Stimulated activated CD8-positive, alpha-beta memory T cell treated with anti-CD3 and anti-CD28 coated beads, Interleukin-15, amount 100 ng/mL, for 4 hours (primary cell): ENCODE measurements around the gene EGFL8.
A peak's percentile ranks its signal among the peaks of the same experiment; 100 is the strongest.
"Not testable (repeated sequence)": the region's sequence is repeated elsewhere in the genome, so short reads cannot be mapped to it uniquely, and the experiment has no call there.

ENCODE experiments used
- DNase-seq, 2 donors: peaks; one replicate each; pipeline ENCODE4 v3.0.0-alpha.2; 2020; ENCODE audit warnings: low read depth in 2 of 2

EGFL8 gene

DNA sequence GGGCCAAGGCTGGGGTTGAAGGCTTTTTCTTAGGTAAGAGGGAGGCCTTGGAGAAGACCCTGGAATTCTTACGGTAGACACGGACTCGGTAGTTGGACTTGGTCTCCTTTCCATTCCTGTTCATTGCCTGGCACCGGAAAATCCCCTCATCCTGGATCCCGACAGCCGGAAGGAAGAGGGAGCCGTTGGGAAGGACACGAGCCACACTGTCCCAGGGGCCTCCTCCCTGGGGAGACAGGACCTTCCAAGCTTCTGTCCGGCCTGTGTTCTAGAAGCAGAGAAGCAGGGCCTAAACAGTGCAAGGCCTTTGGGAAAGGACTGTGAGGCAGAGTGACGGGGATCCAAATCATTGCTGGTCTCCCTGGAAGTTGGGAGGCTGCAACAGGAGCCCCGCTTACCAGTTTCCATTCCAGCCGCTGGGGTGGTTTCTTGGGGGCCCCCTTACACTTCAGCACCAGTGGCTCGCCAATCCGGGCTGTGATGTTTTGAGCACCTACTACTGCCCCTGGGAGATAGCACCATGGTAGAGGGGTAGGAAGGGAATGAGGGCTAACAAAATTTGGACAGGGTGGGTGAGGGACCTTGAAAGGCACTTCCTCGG lies 19.2 kb downstream of the EGFL8 start:
- no peak for DNase-seq

DNA sequence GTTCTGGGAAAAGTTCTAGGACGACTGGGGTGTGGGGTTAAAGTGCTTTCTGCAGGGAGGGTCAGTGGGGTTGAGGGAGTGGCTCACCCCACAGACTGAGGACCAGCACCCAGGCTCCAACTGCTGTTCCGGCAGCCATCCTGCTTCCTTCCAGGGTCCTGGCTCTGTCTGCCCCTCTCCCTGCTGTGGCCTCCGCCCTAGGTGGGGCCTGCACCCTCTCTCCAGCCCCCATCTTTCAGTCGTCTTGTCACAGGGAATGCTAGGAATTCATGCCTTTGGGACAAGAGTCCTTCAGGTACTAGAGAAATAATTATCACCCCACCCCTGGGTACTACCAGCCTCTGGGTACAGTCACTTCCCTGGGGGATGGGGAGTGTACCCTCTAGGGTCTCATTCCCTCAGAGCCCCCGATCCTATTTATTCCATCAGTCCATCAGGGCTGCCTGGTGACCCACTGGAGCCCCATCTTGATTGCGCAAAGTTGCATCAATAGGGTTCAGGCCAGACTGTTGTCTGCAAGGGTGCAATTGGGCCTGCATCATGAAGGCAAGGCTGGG lies 19.8 kb downstream of the EGFL8 start, which contains the start of gene AGER:
AGER (minus strand) TSS at position 170 of the 557 bp plus-strand sequence; CDS start at position 139, 31 bp downstream.
- no peak for DNase-seq

DNA sequence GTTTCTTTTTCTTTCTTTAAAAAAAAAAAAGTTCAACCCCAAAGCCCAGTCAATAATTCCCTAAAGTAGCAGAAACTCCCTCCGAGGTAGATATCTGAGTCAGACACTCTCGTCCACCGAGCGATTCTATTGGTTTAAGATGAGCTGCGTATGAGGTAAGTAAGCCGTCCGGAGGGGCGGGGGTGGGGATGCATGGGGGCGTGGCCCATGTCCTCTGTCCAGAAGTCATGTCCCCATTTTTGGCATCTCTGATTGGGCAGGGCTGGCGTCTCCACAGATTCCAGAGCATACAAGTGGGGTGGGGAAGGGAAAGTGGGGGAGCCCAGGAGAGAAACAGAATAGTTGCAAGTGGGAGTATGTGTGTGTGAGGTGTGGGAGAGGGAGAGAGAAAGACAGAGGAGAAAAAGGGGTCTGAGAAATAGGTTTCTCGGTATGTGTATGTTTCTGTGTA lies 21.3 kb downstream of the EGFL8 start:
- not testable (repeated sequence) for DNase-seq

DNA sequence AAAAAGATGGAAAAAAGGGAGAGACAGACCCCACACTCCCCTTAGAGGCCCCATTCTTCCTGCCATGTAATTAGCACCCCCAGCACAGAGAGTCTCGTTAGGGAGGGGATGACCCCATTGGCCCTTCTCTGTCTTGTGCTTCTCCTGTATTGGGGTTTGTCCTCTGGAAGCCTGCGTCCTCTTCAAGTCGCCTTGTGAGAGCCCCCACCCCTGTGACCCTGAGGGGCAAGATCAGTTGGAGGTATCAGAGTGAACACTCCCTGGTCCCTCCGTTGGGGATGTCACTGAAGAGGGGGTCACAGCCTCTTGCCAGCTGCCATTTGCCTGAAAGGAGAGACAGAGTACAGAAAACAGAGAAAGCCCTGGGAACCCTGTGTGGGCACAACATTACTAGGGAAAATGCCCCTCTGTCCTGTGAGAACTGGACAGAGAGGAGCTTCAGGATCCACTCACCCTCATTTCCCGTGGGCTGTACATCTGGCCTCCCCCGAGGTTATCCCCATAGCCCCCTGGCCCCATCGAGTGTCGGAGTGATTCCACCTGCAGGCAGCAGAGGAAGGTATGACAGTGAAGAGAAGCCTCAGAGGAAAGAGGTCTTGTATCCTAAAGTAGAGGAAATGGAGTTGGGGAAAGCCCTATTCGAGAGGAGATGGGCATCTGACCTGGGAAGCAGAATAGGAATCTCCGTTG lies 21.9 kb downstream of the EGFL8 start:
- not testable (repeated sequence) for DNase-seq

DNA sequence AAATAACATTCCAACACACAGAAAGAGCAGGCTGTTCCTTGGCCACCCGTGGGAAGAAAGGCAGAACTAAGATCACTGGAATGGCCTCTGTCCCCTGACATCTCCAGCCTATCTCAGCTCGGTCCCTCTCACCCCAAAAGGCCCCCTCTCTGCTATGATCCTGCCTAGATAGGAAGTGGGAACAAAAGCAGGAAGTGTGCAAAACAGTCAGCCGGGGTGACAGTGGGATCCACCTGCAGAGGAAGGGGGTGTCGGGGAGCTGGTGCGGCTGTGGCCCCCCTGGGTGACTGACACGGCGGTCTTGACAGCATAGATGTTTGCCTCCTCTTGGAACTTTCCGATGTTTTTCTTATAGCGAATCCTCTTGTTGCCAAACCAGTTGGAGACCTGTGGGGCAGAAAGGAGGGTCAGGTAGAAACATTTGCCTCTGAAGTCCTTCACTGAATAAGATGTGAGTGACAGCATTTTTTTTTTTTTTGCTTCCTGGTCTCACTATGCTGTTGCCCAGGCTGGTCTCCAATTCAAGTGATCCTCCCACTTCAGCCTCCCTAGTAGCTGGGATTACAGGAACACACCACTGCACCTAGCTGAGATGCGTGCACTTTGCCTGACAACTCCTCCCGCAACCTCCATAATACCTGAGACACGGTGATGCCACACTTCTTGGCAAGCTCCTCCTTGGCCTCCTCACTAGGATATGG lies 22.8 kb downstream of the EGFL8 start:
- no peak for DNase-seq

DNA sequence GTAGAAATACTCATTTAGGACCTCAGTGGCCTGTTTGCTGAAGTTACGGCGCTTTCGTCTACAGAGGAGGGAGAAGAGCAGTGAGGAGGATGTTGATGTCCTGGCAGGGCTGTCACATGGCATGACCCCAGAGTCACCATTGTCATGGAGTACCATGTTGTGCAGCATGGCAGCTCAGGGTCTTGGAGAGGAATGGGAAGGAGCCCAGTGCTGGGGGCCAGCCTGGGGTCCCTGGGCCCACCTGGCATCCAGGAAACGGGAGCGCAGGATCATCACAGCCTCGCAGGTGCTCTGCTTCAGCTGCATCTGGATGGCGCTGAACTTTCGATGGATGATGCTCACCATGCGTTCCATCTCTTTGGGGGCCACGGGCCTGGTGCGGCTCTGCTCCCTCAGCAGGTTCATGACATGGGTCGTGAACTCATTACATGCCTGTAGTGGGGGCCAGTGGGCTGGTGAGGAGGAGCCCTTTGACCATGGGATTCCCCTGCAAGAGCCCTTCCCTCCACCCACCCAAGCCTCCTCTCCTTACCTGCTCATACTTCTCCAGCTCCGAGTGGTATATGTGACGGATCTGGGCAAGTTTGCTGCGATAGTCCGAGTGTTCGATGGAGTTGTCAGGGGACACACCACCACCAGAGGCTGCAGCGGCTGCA lies 23.5 kb downstream of the EGFL8 start:
- not testable (repeated sequence) for DNase-seq

DNA sequence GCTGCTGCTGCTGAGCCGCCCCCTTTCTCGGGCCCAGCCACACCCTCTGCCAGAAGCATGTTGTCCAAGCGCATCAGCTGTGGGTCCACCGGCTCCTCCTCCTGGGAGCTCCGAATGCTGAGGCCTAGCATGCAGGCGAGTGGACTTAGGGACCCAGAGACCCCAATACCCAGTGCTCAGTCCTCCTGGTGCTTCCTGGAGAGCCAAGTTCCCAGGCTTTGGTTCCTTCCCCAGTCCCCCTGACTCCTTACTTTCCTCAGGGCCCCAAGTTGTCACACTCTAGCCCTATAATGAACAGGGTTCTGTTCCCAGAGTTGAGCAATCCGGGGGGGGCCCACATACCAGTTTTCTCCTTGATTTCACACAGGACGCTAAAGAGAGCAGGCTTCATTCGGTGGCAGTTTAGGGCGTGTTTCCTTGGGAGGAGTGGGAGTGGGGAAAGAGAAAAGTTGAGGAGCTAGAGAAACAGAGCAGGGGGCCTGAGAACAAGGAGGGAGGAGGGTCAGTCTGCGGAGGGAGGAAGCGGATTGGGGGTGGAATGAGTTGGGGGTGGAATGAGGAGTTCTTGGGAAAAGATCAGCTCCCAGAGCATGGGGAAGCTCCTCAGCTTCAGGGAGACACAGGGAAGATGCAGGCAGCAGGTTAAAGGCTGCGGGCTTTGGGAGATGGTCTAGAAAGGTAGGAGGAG lies 24.1 kb downstream of the EGFL8 start:
- DNase-seq, result no peak

DNA sequence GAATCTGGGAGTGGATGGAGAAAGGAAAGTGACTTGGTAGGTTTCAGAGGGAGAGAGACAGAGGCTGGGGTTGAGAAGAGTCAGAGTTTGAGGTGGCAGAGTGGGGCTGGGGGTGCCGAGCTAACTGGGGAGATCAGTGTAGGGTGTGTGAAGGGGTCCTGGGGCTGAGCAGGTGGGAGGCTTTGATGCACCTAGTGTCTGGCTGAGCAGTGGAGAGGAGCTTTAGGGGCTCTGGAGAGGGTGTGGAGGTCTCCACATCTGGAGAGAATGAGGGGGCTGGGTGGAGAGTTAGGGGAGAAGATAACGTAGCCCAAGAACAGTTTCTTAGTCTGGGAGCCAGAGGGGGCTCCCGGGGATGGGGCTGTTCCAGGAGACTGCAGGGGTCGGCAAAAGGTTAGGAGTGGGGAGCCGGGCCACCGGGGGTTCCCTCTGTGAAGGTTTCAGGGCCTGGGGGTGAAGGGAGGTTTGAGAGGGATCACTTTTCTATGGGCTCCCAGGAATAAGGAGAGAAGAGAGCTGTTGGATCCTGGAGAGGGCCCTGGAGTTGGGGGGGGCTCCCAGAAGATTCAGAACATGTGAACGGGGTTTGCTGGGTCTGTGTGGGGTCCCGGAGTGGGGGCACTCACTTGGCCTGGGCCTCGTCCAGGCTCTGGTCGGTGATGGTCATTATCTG lies 24.8 kb downstream of the EGFL8 start:
- DNase-seq, result no peak

DNA sequence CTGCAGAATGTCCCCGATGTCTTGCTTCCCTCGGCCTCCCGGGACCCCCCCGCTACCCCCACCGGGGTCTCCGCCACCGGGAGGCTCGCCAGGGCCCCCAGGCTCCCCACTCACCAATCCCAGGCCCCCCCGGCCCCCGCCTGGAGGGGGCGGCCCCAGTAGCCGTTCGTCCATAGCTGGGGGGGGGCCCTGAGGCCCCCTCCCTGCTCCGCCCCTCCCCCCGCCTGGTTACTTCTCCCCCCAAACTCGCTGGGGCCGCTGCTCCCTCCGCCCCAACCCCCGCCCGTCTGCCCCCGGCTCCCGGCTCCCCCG lies 25.3 kb downstream of the EGFL8 start:
- DNase-seq, result no peak

DNA sequence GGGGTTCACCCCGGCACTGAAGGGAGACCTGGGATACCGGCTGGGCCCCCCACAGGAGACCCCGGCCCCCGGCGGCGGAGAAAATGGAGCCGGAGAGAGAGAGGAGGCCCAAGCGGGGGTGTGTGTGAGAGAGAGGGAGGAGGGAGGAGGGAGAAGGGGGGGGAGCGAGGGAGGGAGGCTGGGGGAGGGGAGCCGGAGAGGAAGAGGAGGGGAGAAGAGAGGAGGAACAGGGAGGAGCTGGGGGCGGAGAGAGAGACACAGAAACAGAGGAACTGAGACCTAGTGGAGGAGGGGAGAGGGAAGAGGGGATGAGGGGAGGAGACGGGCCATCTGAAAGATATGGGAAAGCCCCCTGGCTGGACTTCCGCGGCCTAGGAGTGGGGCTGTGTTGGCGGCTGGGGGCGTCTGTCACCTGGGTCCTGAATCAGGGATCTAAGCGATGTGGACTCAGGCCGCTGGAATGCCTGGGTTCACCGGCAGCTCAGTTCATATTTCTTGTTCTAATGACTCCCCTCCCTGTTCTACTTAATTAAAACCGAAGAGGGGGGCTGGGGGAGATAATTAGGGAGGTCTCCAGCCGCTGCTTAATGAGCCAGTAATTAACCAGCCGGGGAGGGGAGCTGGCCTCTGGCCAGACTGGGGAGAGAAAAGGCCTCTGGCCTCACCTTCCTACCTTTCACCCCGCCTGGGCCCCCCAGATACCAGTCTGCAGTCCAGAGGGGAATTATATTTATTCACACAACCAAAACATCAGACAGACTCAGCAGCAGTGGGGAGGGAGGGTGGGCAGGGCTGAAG lies 25.9 kb downstream of the EGFL8 start, which contains the start of gene PBX2:
PBX2 (minus strand) TSS at position 149 of the 798 bp plus-strand sequence. CDS start 287 bp downstream, outside the sequence.
- DNase-seq, result peak; percentile 64 to 75

DNA sequence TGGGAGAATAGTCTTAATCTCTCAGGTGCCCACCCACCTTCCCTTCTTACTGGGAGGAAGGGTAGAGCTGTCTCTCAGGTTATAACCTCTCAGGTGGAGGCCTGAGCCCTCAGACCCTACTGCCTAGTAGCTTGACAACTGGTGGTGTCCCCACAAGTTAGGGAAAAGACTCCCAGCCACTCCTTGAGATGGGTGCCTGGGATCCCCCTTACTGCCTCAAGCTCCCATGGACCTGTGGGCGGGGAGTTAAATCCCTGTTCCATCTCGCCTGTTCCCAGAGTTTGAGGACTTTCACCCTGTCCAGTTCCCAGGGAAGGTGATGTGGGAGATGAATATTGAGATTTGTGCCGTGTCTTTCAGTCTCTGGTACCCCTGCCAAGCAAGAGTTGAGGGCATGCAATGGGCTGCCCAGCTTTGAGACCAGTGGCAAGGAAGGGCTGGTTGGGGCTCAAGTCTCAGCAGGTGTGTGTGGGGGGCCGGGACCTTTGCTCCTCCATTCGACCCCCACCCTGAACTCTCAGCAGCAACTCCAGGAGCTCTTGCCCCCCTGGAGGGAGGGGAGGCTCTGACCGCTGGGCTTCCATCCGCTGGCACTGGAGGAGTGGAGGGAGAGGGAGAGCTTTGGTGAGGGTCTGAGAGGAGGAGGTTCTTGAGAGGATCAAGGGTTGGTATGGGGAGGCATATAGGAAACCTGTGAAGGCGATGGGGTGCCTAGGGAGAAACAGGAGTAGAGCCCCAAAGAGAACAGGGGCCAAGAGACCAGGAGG lies 26.7 kb downstream of the EGFL8 start:
- no peak for DNase-seq

DNA sequence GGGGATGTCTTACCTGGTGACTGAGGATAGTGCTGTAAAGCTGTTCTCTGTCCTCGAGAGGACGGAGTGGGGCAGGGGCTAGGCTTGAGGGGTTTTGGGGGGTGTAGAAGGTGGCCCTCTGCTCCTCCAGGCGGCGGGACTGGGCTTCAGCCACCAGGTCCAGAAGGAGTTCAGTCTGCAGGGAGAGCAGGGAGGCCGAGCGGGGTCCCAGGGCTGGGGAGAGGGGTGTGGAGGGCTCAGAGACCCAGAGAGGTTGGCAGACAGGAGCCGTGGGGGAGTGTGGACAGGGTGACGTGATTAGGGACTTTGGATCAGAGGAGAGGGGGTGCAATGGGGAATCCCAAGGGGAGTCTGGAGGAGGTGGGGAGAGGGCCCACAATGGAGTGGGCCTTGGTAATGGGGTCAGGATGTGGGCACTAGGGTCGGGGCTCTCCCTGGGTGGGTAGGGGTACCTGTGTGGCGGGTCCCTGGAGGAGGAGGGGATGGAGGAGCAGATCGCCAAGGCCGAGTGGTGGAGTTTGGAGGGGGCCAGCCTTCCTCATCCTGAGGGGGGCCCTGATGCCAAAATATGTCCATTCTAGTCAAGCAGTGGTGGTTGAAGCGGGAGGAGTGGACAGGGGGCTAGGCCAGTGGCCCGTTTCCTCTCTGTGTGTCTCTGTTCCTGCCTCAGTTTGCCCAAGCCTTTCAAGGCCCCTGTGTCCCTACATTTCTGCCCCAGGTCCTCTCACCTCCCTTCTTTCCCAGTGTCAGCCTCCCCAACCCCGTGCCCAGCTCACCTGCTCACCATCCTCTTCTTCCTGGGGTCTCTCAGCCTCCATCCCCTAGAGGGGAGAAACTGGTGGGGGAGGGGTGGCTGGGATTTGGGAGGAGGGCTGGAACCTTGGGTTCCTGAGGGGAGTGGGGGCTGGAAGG lies 27.6 kb downstream of the EGFL8 start:
- no peak for DNase-seq

DNA sequence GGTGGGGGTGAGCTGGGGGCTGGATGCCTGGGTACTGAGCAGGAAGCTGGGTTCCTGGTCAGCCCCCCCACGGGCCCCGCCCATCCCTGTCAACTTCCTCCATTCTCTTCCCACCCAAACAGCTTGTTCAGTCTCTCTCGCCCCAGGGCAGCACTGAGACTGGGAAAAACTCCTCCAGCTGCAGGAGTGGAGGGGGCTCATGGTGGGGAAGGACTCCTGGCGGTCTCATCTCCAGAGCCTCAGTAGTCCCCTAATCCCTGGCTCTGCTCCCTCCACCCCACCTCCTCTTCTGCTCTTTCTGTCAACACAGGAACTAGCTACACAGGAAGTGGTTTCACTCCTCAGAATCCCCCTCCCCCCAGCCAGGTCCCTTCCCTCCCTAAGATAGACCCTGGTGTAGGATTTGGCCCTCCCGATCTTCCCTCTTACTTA lies 28.2 kb downstream of the EGFL8 start, which contains the start of gene GPSM3:
GPSM3 (minus strand) TSS at position 36 of the 432 bp plus-strand sequence. CDS start 130 bp downstream, outside the sequence.
- no peak for DNase-seq

DNA sequence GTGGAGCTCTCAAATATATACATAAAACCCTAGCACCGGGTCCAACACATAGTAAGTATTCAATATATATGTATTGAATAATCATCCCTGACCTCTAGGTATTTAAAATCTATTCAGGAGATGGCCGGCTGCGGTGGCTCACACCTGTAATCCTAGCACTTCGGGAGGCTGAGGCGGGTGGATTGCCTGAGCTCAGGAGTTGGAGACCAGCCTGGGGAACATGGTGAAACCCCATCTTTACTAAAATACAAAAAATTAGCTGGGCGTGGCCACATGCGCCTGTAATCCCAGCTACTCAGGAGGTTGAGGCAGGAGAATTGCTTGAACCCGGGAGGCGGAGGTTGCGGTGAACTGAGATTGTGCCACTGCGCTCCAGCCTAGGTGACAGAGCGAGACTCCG lies 28.7 kb downstream of the EGFL8 start:
- not testable (repeated sequence) for DNase-seq

DNA sequence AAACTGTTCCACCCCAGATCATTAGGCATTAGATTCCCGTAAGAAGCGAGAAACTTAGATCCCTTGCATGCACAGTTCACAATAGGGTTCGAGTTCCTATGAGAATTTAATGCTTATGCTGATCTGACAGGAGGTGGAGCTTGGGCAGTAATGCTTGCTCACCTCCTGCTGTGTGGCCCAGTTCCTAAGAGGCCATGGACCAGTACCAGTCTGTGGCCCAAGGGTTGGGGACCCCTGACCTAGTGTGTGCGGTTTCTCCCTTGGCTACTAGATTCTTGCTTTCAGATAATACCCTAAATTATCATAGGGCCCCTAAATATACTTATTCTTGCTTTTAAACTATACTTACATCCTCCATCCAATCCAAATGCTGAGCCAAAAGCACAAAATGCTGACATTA lies 30.0 kb downstream of the EGFL8 start:
- no peak for DNase-seq

DNA sequence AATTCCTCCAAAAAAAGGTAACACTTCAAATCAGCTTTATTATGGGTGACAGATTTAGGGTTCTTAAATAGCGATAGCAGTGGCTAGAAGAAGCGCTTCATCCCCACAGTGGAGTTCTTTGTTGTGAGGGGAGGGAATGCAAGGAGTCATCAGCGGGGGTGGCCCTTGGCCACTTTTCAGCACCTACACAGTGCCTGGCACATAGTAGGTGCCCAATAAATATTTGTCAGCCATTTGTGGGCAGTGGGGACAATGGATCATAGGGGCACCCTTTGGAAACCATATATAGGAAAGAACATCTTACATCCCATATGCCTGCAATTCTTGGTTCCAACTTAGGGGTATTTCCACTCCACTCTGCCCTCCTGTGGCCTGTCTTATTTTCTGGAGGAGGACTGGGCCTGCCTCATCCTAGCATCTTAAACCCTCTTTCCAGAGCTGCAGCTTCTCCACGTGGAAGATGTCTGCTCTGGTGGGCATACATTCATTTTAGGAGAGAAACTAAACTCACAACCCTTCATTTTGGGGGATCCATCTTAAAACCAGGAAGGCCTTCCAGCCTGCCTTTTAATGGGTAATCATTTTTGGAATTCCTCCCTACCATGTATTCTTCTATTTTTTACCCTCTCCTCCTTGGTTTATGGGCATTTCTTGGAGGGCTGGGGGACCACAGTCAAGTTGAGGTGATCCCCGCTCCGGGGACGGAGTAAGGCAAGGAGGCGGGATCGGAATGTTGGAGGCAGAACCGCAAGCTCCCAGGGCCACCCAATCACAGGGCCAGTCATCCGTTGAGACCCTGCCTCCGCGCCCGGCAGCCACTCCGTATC lies 30.6 kb downstream of the EGFL8 start:
- no peak for DNase-seq

DNA sequence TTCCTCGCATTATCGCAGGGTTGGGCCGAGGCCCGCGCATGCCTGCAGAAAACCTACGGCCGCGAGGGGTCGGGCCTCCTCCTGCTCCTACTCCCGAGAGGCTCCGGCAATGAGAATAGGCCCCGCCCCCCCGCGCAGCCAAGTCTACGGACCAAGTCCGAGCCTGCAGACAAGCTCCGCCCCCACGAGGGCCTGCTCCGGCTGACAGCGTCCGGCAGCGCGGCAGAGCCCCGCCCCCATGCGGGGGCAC lies 31.2 kb downstream of the EGFL8 start:
- peak; percentile 99 to 100 for DNase-seq
